Measurements from ENCODE around the gene AKT1. TPM values are rescaled to one million over a fixed set of nuclear protein-coding genes. Genes with fewer than 3 reads are reported as not detected.
A peak's percentile ranks its signal among the peaks of the same experiment; 100 is the strongest.

Gene AKT1
- polyA plus RNA-seq, 1 donor = 97.5 TPM

DNA sequence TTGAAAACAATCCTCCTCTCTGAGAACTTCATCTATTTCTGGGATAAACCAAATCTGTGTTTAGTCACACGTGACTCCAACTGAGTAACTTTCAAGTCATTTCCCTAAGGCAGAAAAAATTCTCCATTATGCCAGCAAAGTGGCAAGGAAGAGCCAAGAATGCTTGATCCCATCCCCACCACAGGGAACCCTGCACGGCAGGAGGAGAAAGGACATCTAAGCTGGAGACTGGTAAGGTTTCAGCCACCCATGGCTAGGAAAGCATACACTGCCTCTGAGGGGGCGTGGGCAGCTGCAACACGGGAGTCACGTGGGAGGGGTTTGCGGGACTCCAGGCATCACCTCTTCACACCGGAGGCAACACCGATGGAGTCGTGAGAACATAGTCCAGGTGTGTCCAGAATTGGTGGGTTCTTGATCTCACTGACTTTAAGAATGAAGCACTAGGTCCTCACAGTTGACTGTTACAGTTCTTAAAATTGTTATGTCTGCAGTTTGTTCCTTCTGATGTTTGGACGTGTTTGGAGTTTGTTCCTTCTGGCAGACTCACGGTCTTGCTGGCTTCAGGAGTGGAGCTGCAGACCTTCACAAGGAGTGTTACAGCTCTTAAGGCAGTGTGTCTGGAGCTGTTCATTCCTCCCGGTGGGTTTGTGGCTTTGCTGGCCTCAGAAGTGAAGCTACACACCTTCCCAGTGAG lies 45.3 kb downstream of the AKT1 start:
- no CpG with 5 or more reads among the region's 12 CpGs for WGBS (ENCODE audit: insufficient coverage, low lambda C conversion rate)
- H3K36me3 ChIP-seq (ENCODE audit: control insufficient read depth, insufficient read depth, low read length) = peaks cover 7% of the 10 kb centered on the region
- H3K27ac ChIP-seq (ENCODE audit: low read length) = peak overlapping the region; percentile 77
- peaks cover 6% of the 10 kb centered on the region for H3K9me3 ChIP-seq (ENCODE audit: control insufficient read depth, low read depth, low read length)
- no peak overlapping the region for H3K4me3 ChIP-seq (ENCODE audit: low read length)
- H3K4me1 ChIP-seq (ENCODE audit: control insufficient read depth, insufficient read depth, low read length) = peaks cover 36% of the 10 kb centered on the region
- no peak for DNase-seq
- no peaks in the 10 kb centered on the region for H3K27me3 ChIP-seq (ENCODE audit: control insufficient read depth, insufficient read depth, low read length)

DNA sequence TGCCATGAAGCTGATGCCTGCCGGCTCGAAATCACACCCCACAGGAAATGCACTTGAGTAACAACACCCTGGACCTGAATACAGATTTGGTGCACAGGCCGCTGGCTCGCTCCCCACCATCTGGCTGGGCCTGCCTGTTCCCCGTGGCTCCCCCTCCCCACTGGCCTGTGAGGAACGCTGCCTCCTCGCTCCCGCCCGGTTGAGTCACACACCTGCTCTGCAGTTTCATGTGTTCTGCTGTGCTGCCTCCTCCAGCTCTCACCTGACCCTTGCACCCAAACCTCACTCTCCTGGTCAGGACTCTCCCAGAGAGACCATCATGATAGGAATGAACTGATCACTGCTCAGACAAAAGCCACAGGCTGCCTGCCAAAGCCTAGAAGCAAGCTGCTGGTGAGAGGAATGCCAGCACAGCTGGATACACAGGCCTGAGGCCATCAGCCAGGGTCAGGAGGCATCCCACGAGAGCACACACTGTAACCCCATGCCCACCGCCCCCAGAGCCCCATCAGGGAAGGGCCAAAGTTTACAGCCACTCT lies 46.4 kb downstream of the AKT1 start:
- no CpG with 5 or more reads among the region's 11 CpGs for WGBS (ENCODE audit: insufficient coverage, low lambda C conversion rate)
- H3K9me3 ChIP-seq (ENCODE audit: control insufficient read depth, low read depth, low read length) = peaks cover 6% of the 10 kb centered on the region
- peaks cover 7% of the 10 kb centered on the region for H3K36me3 ChIP-seq (ENCODE audit: control insufficient read depth, insufficient read depth, low read length)
- H3K4me3 ChIP-seq (ENCODE audit: low read length) = no peak overlapping the region
- no peaks in the 10 kb centered on the region for H3K27me3 ChIP-seq (ENCODE audit: control insufficient read depth, insufficient read depth, low read length)
- peak; percentile 82 to 90 for DNase-seq
- H3K4me1 ChIP-seq (ENCODE audit: control insufficient read depth, insufficient read depth, low read length) = peaks cover 27% of the 10 kb centered on the region
- peak overlapping the region; percentile 77 for H3K27ac ChIP-seq (ENCODE audit: low read length)

DNA sequence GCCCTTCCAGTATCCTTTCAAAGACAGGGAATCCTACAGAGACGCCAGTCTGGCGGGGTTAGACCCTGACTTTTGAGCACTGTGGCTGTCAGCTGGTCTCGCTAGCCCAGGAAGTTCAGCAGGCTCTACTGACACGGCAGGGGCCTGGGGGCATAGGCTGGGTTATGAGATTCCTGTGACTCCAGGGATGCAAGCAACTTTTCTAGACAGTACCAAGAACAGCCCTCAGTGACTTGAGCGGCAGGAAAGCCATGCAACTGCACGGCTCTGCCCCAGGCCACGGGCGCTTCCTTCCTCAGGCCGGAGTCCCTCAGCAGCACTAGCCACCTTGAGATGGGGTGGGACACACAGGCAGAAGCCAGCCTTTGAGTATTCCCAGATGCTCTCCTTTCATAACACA lies 47.7 kb downstream of the AKT1 start:
- Histone ChIP-seq H3K36me3 (ENCODE audit: control insufficient read depth, insufficient read depth, low read length) (peaks cover 16% of the 10 kb centered on the region), H3K4me1 (ENCODE audit: control insufficient read depth, insufficient read depth, low read length) (peaks cover 23% of the 10 kb centered on the region), H3K4me3 (ENCODE audit: low read length) (no peak overlapping the region), H3K27ac (ENCODE audit: low read length) (peak overlapping the region; percentile 32), H3K27me3 (ENCODE audit: control insufficient read depth, insufficient read depth, low read length) (no peaks in the 10 kb centered on the region), H3K9me3 (ENCODE audit: control insufficient read depth, low read depth, low read length) (peaks cover 6% of the 10 kb centered on the region)
- WGBS (ENCODE audit: insufficient coverage, low lambda C conversion rate) = no CpG with 5 or more reads among the region's 9 CpGs
- no peak for DNase-seq

DNA sequence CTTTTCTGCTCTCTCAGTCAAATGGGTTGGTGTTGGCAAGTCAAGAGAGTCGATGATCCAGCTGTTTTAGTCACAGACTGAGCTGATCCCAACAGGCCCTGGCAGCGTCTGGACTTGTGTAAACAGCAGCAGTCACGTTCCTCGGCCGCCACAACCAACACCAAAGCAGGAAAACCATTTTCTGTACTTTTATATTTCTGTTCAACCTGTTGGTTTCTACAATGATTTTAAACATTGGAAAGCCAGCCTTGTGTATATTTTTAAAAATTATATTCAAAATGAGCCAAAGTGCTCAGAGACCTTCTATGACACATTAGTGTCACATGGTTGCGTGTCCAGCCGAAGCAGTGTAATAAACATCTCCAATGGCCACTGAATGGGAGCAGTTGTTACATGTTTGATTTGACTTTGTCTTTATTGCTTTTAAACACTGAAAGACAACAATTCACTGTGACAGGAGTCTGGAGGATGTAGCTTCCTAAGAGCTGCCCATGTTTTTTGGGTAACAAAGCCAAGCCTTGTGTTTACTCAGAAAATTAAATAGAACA lies 48.5 kb downstream of the AKT1 start:
- H3K36me3 ChIP-seq (ENCODE audit: control insufficient read depth, insufficient read depth, low read length) = peaks cover 21% of the 10 kb centered on the region
- peaks cover 20% of the 10 kb centered on the region for H3K4me1 ChIP-seq (ENCODE audit: control insufficient read depth, insufficient read depth, low read length)
- peak overlapping the region; percentile 25 for H3K27ac ChIP-seq (ENCODE audit: low read length)
- no peak for DNase-seq
- H3K27me3 ChIP-seq (ENCODE audit: control insufficient read depth, insufficient read depth, low read length) = no peaks in the 10 kb centered on the region
- peaks cover 3% of the 10 kb centered on the region for H3K9me3 ChIP-seq (ENCODE audit: control insufficient read depth, low read depth, low read length)
- no peak overlapping the region for H3K4me3 ChIP-seq (ENCODE audit: low read length)
- 40% methylated on average over 1 of the region's 7 CpGs for WGBS (ENCODE audit: insufficient coverage, low lambda C conversion rate)

DNA sequence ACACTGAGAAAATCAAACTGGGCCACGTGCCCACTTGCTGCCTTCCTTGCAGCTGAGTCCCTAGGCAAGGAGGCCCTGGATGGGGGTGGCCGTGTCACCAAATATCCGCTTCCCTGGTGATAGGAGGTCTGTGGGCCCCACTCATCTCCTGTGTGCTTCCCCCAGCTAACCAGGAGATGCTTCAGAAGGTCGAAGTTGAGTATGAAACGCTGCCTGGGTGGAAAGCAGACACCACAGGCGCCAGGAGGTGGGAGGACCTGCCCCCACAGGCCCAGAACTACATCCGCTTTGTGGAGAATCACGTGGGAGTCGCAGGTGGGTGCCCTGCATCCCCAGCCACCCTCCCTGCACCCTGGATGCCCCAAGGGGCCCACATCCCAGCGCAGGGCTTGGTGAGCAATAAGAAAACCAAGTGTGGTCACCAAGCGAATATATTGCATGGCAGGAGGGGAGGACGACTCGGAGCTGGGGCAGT lies 49.4 kb downstream of the AKT1 start:
- no CpG with 5 or more reads among the region's 13 CpGs for WGBS (ENCODE audit: insufficient coverage, low lambda C conversion rate)
- H3K27ac ChIP-seq (ENCODE audit: low read length) = peak overlapping the region; percentile 25
- DNase-seq = no peak

DNA sequence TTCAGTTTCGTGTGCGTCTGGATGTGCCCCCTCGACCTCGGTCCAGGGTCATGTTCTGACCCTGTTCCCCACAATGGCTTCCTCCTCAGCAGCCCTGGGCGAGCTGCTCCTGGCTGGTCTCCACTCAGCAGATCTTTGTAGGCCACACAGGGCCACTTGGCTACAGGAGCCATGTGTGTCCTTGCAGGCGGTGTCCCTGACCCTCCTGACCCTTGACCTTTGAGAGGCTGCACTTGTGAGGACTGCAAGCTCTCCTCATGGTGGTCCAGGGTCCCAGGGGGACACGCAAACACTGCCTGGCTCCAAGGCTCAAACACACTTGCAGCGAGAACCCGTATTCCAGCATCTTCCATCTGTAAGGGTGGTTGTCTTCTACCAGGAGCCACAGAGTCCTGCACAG lies 50.1 kb downstream of the AKT1 start:
- peaks cover 17% of the 10 kb centered on the region for H3K4me1 ChIP-seq (ENCODE audit: control insufficient read depth, insufficient read depth, low read length)
- no peak overlapping the region for H3K27ac ChIP-seq (ENCODE audit: low read length)
- H3K36me3 ChIP-seq (ENCODE audit: control insufficient read depth, insufficient read depth, low read length) = peaks cover 24% of the 10 kb centered on the region
- H3K9me3 ChIP-seq (ENCODE audit: control insufficient read depth, low read depth, low read length) = no peaks in the 10 kb centered on the region
- no peaks in the 10 kb centered on the region for H3K27me3 ChIP-seq (ENCODE audit: control insufficient read depth, insufficient read depth, low read length)
- no peak overlapping the region for H3K4me3 ChIP-seq (ENCODE audit: low read length)
- WGBS (ENCODE audit: insufficient coverage, low lambda C conversion rate) = no CpG with 5 or more reads among the region's 9 CpGs
- DNase-seq = no peak

More for the DNA sequence above, 49.4 kb downstream of the AKT1 start:
- peaks cover 17% of the 10 kb centered on the region for H3K4me1 ChIP-seq (ENCODE audit: control insufficient read depth, insufficient read depth, low read length)
- H3K4me3 ChIP-seq (ENCODE audit: low read length) = no peak overlapping the region
- peaks cover 21% of the 10 kb centered on the region for H3K36me3 ChIP-seq (ENCODE audit: control insufficient read depth, insufficient read depth, low read length)
- no peaks in the 10 kb centered on the region for H3K9me3 ChIP-seq (ENCODE audit: control insufficient read depth, low read depth, low read length)
- no peaks in the 10 kb centered on the region for H3K27me3 ChIP-seq (ENCODE audit: control insufficient read depth, insufficient read depth, low read length)

DNA sequence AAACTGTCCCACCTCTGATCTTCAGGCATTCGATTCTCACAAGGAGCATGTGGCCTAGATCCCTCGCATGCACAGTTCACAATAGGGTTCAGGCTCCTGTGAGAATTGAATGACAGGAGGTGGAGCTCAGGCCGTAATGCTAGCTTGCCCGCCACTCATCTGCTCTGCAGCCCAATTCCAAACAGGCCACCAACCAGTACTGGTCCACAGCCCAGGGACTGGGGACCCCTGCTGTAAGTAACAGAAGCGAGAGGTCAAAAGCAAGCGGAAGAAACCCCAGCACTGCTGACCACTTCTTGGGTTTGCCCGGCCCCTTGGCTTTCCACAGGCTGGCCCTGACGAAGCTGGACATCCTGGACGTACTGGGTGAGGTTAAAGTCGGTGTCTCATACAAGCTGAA lies 51.1 kb downstream of the AKT1 start:
- no peak overlapping the region for H3K4me3 ChIP-seq (ENCODE audit: low read length)
- 100% methylated on average over 1 of the region's 10 CpGs for WGBS (ENCODE audit: insufficient coverage, low lambda C conversion rate)
- H3K4me1 ChIP-seq (ENCODE audit: control insufficient read depth, insufficient read depth, low read length) = peaks cover 13% of the 10 kb centered on the region
- no peak overlapping the region for H3K27ac ChIP-seq (ENCODE audit: low read length)
- H3K27me3 ChIP-seq (ENCODE audit: control insufficient read depth, insufficient read depth, low read length) = no peaks in the 10 kb centered on the region
- DNase-seq = no peak
- H3K36me3 ChIP-seq (ENCODE audit: control insufficient read depth, insufficient read depth, low read length) = peaks cover 31% of the 10 kb centered on the region
- no peaks in the 10 kb centered on the region for H3K9me3 ChIP-seq (ENCODE audit: control insufficient read depth, low read depth, low read length)

DNA sequence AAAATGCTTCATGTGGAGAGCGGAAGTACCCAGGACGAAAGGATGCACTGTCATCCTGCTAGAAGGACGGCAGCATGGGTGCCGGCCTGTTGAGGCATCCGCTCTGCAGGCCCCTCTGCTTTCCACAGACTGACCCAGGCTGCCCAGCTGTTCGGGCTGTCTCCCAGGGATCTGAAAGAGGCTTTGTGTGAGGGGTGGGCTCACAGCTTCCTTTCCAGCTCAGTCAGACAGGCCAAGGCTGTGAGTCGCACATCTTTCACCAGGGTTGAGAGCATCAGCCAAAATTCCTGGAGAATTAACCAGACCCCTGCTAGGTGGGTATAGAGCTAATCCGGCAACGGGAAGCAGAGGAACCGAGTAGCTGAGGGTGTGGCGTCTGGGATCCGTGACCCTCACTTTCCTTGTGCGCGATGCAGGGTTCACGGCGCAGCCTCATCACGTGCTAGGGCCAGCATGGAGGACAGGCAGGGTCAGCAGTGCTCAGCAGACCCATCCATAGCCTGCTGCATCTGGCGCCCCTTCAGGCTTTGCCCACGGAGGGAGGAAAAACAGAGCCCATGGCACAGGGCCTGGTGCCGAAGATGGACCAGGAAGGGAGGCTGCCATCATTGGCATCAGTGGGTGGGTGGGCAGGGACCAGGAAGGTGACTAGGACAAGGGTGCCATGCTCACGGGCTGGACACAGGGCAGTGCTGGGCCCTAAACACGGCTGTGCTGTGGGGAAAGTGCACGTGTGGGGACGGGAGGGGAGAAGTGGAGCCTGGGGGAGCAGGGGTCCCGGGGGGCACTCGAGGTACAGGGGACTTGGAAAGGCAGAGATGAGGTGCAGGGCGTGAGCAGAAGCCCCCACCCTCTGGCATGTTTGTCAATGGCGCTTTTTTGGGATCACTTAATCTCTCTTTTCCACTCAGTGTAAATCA lies 51.8 kb downstream of the AKT1 start:
- Histone ChIP-seq H3K27ac (ENCODE audit: low read length) (no peak overlapping the region), H3K4me3 (ENCODE audit: low read length) (no peak overlapping the region), H3K36me3 (ENCODE audit: control insufficient read depth, insufficient read depth, low read length) (peaks cover 31% of the 10 kb centered on the region), H3K4me1 (ENCODE audit: control insufficient read depth, insufficient read depth, low read length) (peaks cover 6% of the 10 kb centered on the region), H3K27me3 (ENCODE audit: control insufficient read depth, insufficient read depth, low read length) (no peaks in the 10 kb centered on the region), H3K9me3 (ENCODE audit: control insufficient read depth, low read depth, low read length) (no peaks in the 10 kb centered on the region)
- no peak for DNase-seq
- no CpG with 5 or more reads among the region's 28 CpGs for WGBS (ENCODE audit: insufficient coverage, low lambda C conversion rate)

DNA sequence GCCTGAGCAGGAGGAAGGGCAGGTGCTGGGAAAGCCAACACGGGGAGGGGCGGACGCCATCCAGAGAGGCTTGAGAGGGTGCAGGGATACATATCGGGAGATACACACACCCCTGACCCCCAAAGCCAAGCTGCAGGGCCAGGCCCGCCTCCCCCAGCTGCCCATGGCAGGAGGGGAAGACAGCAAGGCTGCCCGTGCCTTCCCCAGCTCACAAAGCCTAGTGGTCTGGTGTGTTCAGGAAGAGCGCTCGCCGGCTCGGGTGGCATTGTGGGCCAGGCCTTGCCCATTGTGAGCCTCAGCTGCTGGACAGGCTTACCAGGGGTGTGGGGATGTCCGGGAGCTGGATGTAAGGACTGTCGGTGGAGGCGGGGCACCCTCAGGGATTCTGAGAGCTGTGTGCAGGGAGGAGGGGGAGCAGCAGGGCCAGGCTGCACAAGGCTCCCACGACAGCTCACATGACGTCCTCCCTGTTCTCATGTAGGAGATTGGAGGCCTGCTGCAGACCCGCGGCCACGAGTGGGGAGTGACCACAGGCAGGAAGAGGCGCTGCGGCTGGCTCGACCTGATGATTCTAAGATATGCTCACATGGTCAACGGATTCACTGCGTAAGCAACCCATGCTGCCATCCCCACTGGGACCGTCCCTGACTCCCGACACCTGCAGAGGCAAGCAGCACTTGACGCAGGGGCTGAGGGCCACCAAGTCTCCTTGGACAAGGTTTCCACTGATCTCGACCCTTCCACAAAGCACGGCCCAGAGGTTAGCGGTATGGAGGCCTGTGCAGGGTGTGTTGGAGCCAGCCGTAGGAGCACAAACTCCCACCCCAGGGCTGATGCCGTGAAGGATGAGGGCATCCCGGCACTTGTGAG lies 52.7 kb downstream of the AKT1 start:
- Histone ChIP-seq H3K36me3 (ENCODE audit: control insufficient read depth, insufficient read depth, low read length) (peaks cover 31% of the 10 kb centered on the region), H3K4me1 (ENCODE audit: control insufficient read depth, insufficient read depth, low read length) (peaks cover 1% of the 10 kb centered on the region), H3K27ac (ENCODE audit: low read length) (no peak overlapping the region), H3K27me3 (ENCODE audit: control insufficient read depth, insufficient read depth, low read length) (no peaks in the 10 kb centered on the region), H3K4me3 (ENCODE audit: low read length) (no peak overlapping the region), H3K9me3 (ENCODE audit: control insufficient read depth, low read depth, low read length) (no peaks in the 10 kb centered on the region)
- no CpG with 5 or more reads among the region's 32 CpGs for WGBS (ENCODE audit: insufficient coverage, low lambda C conversion rate)
- DNase-seq = no peak

All from large intestine (tissue), 3 donors.